ENCODE measurements around the gene CLPTM1. TPM values are rescaled to one million over a fixed set of nuclear protein-coding genes. Genes with fewer than 3 reads are reported as not detected.

CLPTM1 gene
- polyA plus RNA-seq, 3 donors: 109 to 127 (median 113) TPM

DNA sequence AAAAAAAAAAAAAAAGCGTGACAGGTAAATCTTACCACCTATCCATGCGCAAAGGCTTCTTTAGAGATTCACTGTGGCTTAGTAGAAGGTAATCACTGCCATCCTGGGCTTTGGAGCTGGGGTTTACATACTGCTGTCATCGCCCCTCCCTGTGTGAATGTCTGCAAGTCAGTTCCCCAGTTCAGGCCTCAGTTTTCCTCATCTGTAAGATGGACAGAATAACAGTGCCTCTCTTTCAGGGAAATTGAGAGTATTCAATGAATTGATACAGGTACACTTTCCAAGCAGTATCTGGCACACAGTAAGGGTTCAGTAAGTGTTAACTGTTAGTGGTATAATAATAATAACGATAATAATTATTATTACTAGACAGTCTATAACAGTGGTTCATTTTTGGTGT lies 48.3 kb downstream of the CLPTM1 start:
- DNase-seq (ENCODE audit: low read depth in 3 of 3, low spot score in 2 of 3): no peak

DNA sequence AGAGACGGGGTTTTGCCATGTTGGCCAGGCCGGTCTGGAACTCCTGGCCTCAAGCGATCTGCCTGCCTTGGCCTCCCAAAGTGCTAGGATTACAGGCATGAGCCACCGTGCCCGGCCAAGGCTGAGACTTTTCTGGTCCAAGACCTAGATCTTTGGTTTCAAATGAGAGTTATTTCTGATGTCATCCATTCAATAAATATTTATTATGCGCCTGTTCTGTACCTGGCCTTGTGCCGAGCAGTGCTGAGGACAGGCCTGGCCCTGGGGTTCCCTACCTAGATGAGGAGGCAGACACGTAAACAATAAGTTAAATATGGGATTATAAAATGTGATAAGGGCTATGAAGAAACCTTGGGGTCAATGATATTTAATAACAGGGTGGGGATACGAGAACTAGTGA lies 50.6 kb downstream of the CLPTM1 start:
- DNase-seq (ENCODE audit: low read depth in 3 of 3, low spot score in 2 of 3): no peak

DNA sequence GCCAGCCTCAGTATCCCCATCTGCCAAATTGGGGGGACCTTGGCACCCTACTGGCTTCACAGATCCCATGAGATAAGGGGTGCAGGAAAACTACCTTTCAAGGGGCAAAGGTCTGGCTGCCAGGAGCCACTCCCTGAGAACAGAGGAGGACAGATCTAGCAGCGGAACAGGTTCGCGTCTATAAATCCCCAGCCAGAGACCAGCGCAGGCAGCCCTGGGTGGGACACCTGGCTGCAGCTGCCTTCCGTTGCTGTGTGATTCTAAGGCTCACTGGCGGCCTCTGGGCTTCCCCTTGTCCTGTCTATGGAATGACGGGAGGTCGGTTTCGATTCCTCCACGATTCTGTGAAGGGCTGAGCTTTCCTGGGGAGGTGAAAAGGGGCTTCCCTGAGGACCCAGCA lies 53.4 kb downstream of the CLPTM1 start:
- no peak for DNase-seq (ENCODE audit: low read depth in 3 of 3, low spot score in 2 of 3)

DNA sequence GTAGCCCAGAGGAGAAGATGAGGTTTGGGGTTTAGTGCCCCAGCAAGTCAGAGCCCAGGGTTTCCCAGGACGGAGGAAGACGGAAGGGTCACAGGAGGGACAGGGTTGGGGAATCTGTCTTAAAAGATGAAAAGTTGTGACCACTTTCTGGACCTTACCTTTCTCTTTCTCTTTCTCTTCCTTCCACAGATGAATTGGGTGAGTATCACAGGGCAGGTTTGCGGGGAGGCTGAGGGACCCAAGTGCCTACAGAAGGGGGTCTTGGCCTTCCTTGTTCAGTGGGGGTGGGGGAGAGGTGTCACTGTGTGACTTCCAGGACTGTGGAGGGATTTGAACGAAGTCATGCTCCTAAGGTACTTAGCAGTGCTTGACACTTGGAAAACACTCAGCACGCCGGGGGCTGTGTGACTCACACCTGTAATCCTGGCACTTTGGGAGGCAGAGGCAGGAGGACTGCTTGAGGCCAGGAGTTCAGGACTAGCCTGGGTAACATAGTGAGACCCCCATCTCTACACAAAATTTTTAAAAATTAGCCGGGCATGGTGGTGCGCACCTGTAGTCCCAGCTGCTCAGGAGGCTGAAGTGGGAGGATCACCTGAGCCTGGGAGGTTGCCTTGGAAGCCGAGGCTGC lies 54.6 kb downstream of the CLPTM1 start:
- DNase-seq (ENCODE audit: low read depth in 3 of 3, low spot score in 2 of 3): no peak

GRCh38 chr19:45010306-45010705 lies 55.1 kb downstream of the CLPTM1 start:
- DNase-seq (ENCODE audit: low read depth in 3 of 3, low spot score in 2 of 3): no peak

DNA sequence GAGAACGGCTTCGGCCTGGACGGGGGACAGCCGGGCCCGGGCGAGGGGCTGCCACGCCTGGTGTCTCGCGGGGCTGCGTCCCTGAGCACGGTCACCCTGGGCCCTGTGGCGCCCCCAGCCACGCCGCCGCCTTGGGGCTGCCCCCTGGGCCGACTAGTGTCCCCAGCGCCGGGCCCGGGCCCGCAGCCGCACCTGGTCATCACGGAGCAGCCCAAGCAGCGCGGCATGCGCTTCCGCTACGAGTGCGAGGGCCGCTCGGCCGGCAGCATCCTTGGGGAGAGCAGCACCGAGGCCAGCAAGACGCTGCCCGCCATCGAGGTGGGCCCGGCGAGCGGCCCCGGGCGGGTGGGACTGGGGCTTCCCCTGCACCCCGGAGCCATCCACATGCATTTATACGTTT lies 56.8 kb downstream of the CLPTM1 start:
- DNase-seq (ENCODE audit: low read depth in 3 of 3, low spot score in 2 of 3): no peak

DNA sequence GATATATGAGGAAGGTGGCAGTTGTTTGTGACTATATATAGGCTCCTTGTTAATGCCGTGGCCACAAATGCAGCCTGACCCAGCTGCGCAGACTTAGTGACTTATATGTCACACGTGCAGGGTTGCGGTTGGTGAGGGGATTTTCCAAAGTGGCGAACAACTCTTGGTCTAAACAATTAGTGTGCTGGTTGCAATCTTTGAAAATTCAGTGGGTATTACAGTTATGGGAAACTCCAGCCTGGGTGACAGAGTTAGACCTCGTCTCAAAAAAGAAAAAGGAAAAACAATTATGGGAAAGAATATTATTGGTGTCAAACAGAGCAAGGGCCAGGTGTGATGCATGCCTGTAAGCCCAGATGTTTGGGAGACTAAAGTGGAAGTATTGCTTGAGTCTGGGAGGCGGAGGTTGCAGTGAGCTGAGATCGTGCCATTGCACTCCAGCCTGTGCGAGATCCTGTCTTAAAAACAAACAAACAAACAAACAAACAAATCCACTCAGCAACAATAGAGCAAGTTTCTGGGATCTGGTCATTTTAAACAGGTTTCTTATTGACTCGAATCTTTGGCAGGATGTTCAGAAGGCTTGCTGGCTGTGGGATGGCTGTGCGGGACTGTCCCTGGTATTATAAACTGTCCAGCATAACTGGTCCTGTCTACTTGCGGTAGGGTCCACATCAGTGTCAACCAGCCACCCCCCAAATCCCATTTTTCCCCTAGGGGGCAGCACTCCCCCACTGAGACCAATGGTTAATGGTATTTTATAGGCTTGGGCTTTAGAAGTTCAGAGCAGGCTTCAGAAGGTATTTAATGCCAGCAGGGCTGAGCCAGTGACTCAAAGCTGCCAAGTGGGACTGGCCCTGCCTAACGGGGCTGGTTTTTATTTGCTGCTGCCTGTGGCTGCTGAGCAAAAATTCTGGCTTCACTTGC lies 61.5 kb downstream of the CLPTM1 start:
- peak; percentile 18 to 29 (median 25) for DNase-seq (ENCODE audit: low read depth in 3 of 3, low spot score in 2 of 3)

DNA sequence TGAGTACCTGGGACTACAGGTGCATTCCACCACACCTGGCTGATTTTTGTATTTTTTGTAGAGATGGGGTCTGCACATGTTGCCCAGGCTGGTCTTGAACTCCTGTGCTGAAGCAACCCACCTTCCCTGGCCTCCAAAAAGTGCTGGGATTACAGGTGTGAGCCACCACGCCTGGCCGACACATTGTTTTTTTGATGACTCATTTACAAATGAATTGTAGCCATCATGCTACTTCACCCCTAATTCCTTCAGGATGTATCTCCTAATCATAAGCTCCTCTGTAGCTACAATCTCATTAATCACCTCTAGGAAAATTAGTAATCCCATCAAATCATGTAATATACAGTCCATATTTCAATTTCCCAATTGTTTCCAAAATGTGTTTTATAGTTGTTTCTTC lies 64.0 kb downstream of the CLPTM1 start:
- no peak for DNase-seq (ENCODE audit: low read depth in 3 of 3, low spot score in 2 of 3)

GRCh38 chr19:45020071-45020470 lies 64.9 kb downstream of the CLPTM1 start:
- DNase-seq (ENCODE audit: low read depth in 3 of 3, low spot score in 2 of 3): no peak

GRCh38 chr19:45021971-45022370 lies 66.8 kb downstream of the CLPTM1 start:
- no peak for DNase-seq (ENCODE audit: low read depth in 3 of 3, low spot score in 2 of 3)

GRCh38 chr19:45023048-45023447 lies 67.9 kb downstream of the CLPTM1 start:
- no peak for DNase-seq (ENCODE audit: low read depth in 3 of 3, low spot score in 2 of 3)

DNA sequence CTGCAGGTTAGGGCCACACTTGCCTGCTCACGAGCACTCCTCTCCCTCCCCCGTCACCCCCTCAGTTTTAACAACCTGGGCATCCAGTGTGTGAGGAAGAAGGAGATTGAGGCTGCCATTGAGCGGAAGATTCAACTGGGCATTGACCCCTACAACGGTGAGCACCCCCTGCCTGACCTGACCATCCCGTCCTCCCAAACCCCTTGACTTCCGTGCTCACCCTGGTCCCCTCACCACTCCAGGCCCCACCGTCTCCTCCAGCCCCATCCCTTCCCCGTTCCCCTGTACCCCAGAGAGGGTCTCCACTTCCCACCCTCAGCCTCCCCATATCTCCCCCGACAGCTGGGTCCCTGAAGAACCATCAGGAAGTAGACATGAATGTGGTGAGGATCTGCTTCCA lies 70.1 kb downstream of the CLPTM1 start:
- no peak for DNase-seq (ENCODE audit: low read depth in 3 of 3, low spot score in 2 of 3)

DNA sequence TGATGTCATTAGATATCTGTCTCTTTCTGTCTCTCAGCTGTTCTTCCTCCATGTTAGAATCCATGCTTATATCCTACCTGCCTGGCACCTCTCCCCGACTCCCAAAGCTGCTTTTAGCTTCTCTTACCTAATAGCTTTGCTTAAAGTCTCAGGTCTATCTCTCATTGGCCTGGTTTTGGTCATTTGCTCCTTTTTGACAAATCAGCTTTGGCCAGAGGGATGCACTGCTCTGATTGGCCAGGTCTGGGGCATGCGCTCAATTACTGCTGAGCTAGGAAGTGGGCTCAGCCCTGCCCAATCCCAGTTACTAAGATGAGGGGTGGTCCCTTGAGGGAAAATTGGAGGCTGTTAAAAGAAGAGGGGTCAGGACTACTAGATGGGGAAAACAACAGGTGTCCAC lies 72.2 kb downstream of the CLPTM1 start:
- no peak for DNase-seq (ENCODE audit: low read depth in 3 of 3, low spot score in 2 of 3)

- no peak for DNase-seq (ENCODE audit: low read depth in 3 of 3, low spot score in 2 of 3)
Observed at GRCh38 chr19:45030825-45031224, 75.6 kb downstream of the CLPTM1 start.

DNA sequence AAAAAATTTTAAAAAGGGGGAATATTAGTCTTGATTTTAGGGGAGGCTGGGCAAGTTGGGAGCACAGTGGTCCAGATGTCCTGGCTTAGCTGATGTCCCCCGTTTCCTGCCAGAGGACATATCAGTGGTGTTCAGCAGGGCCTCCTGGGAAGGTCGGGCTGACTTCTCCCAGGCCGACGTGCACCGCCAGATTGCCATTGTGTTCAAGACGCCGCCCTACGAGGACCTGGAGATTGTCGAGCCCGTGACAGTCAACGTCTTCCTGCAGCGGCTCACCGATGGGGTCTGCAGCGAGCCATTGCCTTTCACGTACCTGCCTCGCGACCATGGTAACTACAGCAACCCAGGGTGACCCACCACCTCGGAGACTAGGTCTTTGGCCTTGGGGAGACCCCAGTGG lies 77.2 kb downstream of the CLPTM1 start:
- no peak for DNase-seq (ENCODE audit: low read depth in 3 of 3, low spot score in 2 of 3)

GRCh38 chr19:45035755-45036154 lies 80.6 kb downstream of the CLPTM1 start:
- DNase-seq (ENCODE audit: low read depth in 3 of 3, low spot score in 2 of 3): no peak

- no peak for DNase-seq (ENCODE audit: low read depth in 3 of 3, low spot score in 2 of 3)
Observed at GRCh38 chr19:45037393-45038169, 82.4 kb downstream of the CLPTM1 start.

GRCh38 chr19:45038931-45039893 lies 84.0 kb downstream of the CLPTM1 start, which contains the start of gene CLASRP:
Gene CLASRP (plus strand): TSS chr19:45039045. CDS start chr19:45040213, 1,168 bp downstream.
- DNase-seq (ENCODE audit: low read depth in 3 of 3, low spot score in 2 of 3): peak; percentile 77 to 83 (median 81)

GRCh38 chr19:45040059-45040771 lies 85.0 kb downstream of the CLPTM1 start:
- DNase-seq (ENCODE audit: low read depth in 3 of 3, low spot score in 2 of 3): no peak
